ENCODE measurements around the gene SYNGR2. TPM values are rescaled to one million over a fixed set of nuclear protein-coding genes. Genes with fewer than 3 reads are reported as not detected.

Gene SYNGR2
- total RNA-seq, 6 donors from 2014 or later = 110 to 265 (median 179) TPM

GRCh38 chr17:78205124-78205775 is 36.9 kb downstream of the SYNGR2 start:
- Histone ChIP-seq H3K27ac (peak overlapping the region in 2 of 4 donors; percentile 32 to 34), H3K4me1 (peaks cover 0 to 9% (median 4%) of the 10 kb centered on the region in 4 donors), H3K27me3 (no peaks in the 10 kb centered on the region), H3K9me3 (no peaks in the 10 kb centered on the region), H3K4me3 (no peak overlapping the region), H3K36me3 (peaks cover 0 to 29% (median 4%) of the 10 kb centered on the region in 4 donors)
- DNase-seq (no peak), ATAC-seq (ENCODE audit: low FRiP score in 2 of 2) (peak; percentile 12 to 24)
- TF ChIP-seq CTCF (IDR thresholded peaks at IDR 0.05) (no peak), EP300 (IDR thresholded peaks at IDR 0.05) (no peak), POLR2A (IDR thresholded peaks at IDR 0.05) (no peak), POLR2AphosphoS5 (IDR thresholded peaks at IDR 0.05) (no peak)
- WGBS, 2 donors = 94 to 97% methylated on average over 10 to 16 of the region's 17 CpGs

GRCh38 chr17:78206298-78206697 is 37.9 kb downstream of the SYNGR2 start:
- TF ChIP-seq CTCF (IDR thresholded peaks at IDR 0.05) (no peak), EP300 (IDR thresholded peaks at IDR 0.05) (no peak), POLR2A (IDR thresholded peaks at IDR 0.05) (no peak), POLR2AphosphoS5 (IDR thresholded peaks at IDR 0.05) (no peak)
- 70 to 71% methylated on average over 7 of the region's 7 CpGs for WGBS, 2 donors

GRCh38 chr17:78208486-78208885 is 40.1 kb downstream of the SYNGR2 start:
- Histone ChIP-seq H3K27me3 (no peaks in the 10 kb centered on the region), H3K27ac (no peak overlapping the region), H3K4me1 (peaks cover 0 to 5% (median 0%) of the 10 kb centered on the region in 4 donors), H3K4me3 (no peak overlapping the region), H3K9me3 (no peaks in the 10 kb centered on the region), H3K36me3 (peaks cover 0 to 26% (median 4%) of the 10 kb centered on the region in 4 donors)
- WGBS, 2 donors = 80 to 89% methylated on average over 3 of the region's 3 CpGs
- ATAC-seq (ENCODE audit: low FRiP score in 2 of 2) (no peak), DNase-seq (no peak)
- TF ChIP-seq POLR2AphosphoS5 (IDR thresholded peaks at IDR 0.05) (no peak), CTCF (IDR thresholded peaks at IDR 0.05) (no peak), POLR2A (IDR thresholded peaks at IDR 0.05) (no peak), EP300 (IDR thresholded peaks at IDR 0.05) (no peak)

More at GRCh38 chr17:78206298-78206697, 37.9 kb downstream of the SYNGR2 start:
- Histone ChIP-seq H3K4me3 (no peak overlapping the region), H3K4me1 (peaks cover 0 to 9% (median 4%) of the 10 kb centered on the region in 4 donors), H3K27ac (peak overlapping the region in 1 of 4 donors; percentile 27), H3K9me3 (no peaks in the 10 kb centered on the region), H3K36me3 (peaks cover 0 to 26% (median 4%) of the 10 kb centered on the region in 4 donors), H3K27me3 (no peaks in the 10 kb centered on the region)
- ATAC-seq (ENCODE audit: low FRiP score in 2 of 2) (no peak), DNase-seq (no peak)

GRCh38 chr17:78210111-78210510 is 41.7 kb downstream of the SYNGR2 start:
- Histone ChIP-seq H3K27ac (no peak overlapping the region), H3K9me3 (no peaks in the 10 kb centered on the region), H3K4me3 (no peak overlapping the region), H3K27me3 (no peaks in the 10 kb centered on the region), H3K36me3 (peaks cover 0 to 13% (median 2%) of the 10 kb centered on the region in 4 donors), H3K4me1 (peaks cover 6 to 18% (median 10%) of the 10 kb centered on the region in 4 donors)
- WGBS, 2 donors = 82 to 85% methylated on average over 10 of the region's 10 CpGs
- TF ChIP-seq POLR2A (IDR thresholded peaks at IDR 0.05) (no peak), POLR2AphosphoS5 (IDR thresholded peaks at IDR 0.05) (no peak), EP300 (IDR thresholded peaks at IDR 0.05) (no peak), CTCF (IDR thresholded peaks at IDR 0.05) (no peak)
- ATAC-seq (ENCODE audit: low FRiP score in 2 of 2) (no peak), DNase-seq (no peak)

GRCh38 chr17:78211032-78211431 is 42.7 kb downstream of the SYNGR2 start:
- Histone ChIP-seq H3K4me3 (no peak overlapping the region), H3K9me3 (no peaks in the 10 kb centered on the region), H3K27me3 (no peaks in the 10 kb centered on the region), H3K27ac (no peak overlapping the region), H3K4me1 (peaks cover 6 to 16% (median 10%) of the 10 kb centered on the region in 4 donors), H3K36me3 (peaks cover 0 to 6% (median 1%) of the 10 kb centered on the region in 4 donors)
- TF ChIP-seq CTCF (IDR thresholded peaks at IDR 0.05) (no peak), EP300 (IDR thresholded peaks at IDR 0.05) (no peak), POLR2AphosphoS5 (IDR thresholded peaks at IDR 0.05) (no peak), POLR2A (IDR thresholded peaks at IDR 0.05) (no peak)
- 85 to 89% methylated on average over 11 of the region's 11 CpGs for WGBS, 2 donors
- ATAC-seq (ENCODE audit: low FRiP score in 2 of 2) = no peak
- DNase-seq = no peak

Measured in upper lobe of left lung (tissue), 6 donors.